ENCODE results near the gene WFDC6. TPM values are rescaled to one million over a fixed set of nuclear protein-coding genes. Genes with fewer than 3 reads are reported as not detected.

Gene WFDC6
- total and polyA plus RNA-seq, 2 of the 8 experiments (the other 6 are each of a cell fraction or from before 2014, with no cell fraction given) = not detected

DNA sequence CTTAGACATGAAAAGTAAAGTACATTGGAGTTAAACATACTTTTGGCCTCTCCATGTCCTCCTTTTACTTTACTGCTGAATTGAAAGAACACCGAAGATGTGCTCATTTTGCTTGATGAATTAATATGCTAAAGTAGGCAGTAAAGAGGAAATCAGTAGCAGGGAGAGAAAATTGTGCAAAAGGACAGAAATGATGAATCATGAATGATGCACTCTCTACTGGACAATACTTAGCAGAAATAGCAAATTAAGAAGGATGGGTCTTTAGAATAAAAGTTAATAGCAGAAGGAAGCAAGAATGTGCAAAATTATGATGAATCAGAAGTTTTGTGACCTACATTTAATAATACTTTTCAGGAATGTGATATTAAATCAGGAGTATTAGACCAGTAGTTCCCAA lies 15.5 kb downstream of the WFDC6 start (continued):
- TF ChIP-seq MAFK (IDR thresholded peaks at IDR 0.05; ENCODE audit: low read depth, low read length) (no peak), ATF3 (IDR thresholded peaks at IDR 0.05; ENCODE audit: insufficient read depth, low read depth, low read length) (no peak), ASH2L (IDR thresholded peaks at IDR 0.05; ENCODE audit: low read length) (no peak), ZNF274 (IDR thresholded peaks at IDR 0.05; ENCODE audit: borderline replicate concordance, extremely low read depth, low read length) (no peak)
